GM21515 (cell line): Measurements from ENCODE around the gene DQX1.

Experiments used
- ATAC-seq: cut with Tn5 transposase; IDR thresholded peaks from one replicate; pipeline ENCODE4 v1.9.1; 2021; ENCODE audit not compliant: unreplicated experiment

DQX1 gene

GRCh38 chr2:74533464-74533863 is 7.4 kb upstream of the DQX1 start:
- no peak for ATAC-seq

DNA sequence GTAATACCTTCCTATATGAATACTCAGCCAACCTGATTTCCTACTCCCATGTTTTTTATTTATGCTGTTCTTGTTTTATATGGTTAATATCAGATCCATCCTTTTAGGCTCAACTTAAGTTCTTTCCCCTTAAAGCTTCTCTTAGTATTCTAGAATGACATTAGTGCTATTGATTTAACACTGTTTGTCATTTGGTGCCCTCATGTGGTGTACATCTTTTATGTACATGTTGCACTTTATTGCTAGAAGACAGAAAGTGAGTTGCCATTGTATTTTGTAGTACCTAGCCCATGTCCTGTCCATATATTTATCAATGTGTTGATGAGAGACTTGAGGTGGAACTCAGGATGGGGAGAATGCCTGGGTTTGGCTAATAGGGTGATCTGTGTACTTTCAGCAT is 6.2 kb upstream of the DQX1 start:
- ATAC-seq, result no peak

DNA sequence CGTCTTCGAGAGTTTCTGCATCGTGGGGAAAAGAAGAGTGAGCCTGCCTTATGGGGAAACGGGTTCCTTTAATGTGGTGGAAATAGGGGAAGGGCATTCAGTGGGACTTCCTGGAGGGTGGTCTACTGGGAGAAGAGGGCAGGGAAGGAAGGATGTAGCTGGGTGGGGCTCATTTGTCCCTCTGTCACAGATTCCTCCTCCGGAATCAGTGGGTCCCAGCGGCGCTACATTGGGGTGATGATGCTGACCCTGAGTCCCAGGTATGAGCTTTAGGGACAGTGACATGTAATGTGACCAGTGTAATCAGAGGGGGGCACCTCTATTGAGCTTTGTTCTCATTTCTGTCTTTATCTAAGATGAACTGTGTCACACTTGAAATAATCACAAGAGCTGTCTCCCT is 5.6 kb upstream of the DQX1 start:
- ATAC-seq, result no peak

GRCh38 chr2:74530239-74531187 is 4.5 kb upstream of the DQX1 start:
- ATAC-seq, result peak; percentile 28

DNA sequence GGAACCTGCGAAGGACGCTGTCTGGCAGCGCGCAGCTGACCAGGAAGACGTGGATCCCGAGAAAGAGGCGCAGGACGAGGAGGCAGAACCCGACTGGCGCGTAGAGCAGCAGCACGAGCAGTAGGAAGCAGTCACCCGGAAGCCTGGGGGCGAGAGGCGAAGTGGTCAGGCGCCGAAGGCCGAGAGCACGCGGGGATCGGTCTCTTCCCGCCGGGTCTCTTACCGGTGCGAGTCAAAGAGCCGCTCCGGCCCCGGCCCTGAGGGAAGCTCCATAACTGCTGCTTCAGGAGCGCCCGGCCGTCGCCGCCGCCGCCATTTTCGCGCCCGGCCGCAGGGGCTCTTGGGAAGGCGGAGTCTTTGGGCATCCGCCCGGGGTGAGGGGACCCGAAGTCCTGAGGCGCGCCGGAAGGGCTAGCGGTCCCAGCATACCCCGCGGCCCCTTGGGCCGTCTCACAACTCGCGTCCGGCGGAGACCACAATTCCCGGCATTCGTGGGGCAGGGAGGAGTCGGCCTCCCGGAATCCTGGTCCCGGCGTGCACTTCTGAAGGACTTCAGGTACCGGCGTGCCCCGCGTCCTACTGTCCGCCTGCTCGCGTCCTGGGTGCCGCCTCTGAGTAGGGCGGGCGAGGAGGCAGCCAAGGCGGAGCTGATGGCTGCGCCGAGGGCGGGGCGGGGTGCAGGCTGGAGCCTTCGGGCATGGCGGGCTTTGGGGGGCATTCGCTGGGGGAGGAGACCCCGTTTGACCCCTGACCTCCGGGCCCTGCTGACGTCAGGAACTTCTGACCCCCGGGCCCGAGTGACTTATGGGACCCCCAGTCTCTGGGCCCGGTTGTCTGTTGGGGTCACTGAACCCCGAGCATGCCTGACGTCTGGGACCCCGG is 3.6 kb upstream of the DQX1 start, which contains the start of the genes AUP1 and HTRA2:
AUP1 (minus strand) TSS at position 350 of the 882 bp plus-strand sequence; CDS start at position 273, 77 bp downstream.
HTRA2 (plus strand) TSS at position 577 of the 882 bp plus-strand sequence; CDS start at position 651, 74 bp downstream.
- peak; percentile 76 for ATAC-seq

GRCh38 chr2:74528600-74529356 is 2.7 kb upstream of the DQX1 start:
- ATAC-seq, result peak; percentile 9

GRCh38 chr2:74527741-74528140 is 1.7 kb upstream of the DQX1 start:
- ATAC-seq, result no peak

DNA sequence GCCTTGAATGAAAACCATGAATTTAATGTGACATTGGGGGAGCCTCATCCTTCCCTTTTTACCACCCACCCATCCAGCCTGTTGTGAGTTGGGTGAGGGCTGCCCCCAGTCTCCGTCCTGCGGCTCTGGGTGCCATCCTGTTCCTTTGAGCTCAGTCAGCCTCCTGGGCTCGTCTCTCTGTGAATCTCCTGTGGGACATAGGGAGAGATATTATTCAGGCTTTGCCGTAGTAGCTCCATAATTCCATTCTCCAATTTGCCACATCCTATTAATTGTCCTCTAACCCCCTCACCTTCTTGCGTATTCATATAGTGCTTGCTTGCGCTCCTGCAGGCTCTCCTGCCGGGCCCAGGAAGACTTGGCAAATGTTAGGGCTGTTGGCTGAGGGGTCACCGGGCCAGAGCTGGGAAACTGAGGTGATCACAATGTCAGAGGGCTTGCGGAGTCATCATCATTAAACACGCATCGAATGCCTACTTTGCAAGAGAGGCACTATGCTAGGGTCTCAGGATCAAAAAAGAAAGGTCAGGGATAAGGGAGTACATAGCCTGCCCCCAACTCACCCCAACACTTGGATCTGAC is 709 bp upstream of the DQX1 start:
- ATAC-seq, result no peak

DNA sequence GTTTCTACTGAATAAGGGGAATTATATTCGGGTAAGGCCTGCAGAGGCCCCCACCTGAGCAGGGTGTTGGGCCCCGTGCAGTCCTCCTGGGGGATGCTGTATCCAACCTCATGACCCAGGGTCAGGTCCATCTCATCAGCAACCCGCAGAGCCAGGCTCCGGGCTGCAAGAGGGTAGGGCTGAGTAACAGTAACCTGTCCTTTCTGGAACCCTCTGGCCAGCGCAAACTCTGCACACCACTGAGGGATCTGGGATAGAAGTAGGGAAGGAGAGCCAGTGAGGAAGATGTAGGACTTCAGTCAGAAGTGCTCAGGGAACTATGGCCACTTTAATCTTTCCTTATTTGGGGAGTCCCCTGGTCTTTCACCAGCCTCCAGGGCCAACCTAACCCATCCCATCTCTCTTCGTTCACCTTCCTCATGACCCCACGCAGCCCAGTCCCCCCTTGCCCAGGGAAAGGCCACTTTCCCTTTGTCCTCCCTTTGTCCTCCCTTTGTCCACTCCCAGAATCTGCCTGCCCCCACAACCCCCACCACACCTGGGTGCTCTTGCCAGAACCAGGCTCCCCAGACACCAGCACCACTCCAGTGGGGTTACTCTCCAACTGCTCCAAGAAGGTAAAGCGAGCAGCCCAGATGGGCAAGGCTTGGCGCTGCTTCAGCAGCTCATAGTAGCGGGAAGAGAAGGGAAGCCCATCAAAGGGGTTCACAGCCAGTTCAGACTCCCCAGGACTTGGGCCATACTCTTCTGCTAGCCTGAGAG is 895 bp downstream of the DQX1 start:
- ATAC-seq, result no peak

DNA sequence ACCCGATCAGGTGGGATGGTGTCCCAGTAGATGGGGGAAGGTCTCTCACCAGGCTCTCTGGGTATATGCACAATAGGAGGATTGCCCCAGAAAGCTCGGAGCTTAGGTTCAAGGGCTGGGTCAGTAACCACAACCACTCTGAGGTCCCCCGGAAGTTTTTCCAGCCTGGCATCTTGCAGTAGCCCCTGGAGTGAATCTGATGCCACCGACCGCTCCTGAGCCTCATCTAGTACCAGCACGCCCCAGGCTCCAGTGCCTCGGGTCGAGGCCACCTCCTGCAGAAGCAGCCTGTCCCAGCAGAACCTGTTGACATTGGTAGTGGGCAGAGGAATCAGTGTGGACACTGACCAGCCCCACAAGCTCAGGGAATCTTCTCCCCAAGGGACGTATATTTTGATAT is 2.0 kb downstream of the DQX1 start:
- no peak for ATAC-seq

DNA sequence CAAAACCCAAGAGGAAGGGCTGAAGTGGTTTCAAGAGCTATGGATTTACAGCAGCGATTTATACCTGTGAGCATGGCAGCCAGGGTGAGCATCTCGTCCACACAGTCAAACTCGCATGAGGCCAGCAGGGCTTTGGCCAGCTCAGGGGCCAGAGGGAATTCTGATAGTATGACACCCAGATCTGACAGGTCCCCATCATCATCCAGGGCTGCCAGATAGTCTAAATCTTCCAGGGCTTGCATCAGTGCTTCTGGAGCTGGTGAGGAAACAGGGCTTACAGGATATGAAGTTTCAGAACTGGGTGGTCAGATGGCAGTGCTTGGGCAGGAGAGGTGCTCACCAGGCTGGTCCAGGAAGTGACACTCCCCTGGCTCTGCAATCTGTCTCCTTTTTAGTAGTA is 3.5 kb downstream of the DQX1 start:
- no peak for ATAC-seq

GRCh38 chr2:74516650-74517049 is 9.4 kb downstream of the DQX1 start:
- ATAC-seq, result no peak

GRCh38 chr2:74515981-74516633 is 9.9 kb downstream of the DQX1 start:
- ATAC-seq, result no peak

DNA sequence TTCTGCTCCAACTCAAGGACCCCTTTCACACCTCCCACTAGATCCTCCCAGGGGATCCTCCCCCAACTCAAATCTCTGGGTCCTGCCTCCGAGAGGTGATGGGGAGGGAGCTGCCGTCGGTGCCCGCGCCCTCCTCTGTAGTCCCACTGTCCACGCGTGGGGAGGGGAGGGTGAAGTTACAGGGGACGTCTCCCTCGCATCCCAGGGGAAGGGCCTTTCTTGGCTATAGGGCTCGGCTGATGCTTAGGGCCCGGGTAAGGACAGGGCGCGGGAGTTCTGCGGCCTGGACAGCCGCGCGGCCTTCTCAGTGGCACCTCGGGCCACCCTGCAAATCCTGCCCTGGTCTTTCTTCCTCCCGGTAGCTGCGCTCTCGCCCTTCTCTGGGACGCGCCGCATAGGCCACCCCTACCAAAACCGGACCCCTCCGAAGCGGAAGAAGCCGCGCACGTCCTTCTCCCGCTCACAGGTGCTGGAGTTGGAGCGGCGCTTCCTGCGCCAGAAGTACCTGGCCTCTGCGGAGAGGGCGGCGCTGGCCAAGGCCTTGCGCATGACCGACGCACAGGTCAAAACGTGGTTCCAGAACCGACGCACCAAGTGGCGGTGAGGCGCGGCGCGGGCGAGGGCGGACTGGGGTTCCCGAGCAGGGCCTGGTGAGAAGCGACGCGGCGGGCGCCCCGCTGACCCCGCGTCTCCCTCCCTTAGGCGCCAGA is 10.6 kb downstream of the DQX1 start:
- ATAC-seq, result no peak

DNA sequence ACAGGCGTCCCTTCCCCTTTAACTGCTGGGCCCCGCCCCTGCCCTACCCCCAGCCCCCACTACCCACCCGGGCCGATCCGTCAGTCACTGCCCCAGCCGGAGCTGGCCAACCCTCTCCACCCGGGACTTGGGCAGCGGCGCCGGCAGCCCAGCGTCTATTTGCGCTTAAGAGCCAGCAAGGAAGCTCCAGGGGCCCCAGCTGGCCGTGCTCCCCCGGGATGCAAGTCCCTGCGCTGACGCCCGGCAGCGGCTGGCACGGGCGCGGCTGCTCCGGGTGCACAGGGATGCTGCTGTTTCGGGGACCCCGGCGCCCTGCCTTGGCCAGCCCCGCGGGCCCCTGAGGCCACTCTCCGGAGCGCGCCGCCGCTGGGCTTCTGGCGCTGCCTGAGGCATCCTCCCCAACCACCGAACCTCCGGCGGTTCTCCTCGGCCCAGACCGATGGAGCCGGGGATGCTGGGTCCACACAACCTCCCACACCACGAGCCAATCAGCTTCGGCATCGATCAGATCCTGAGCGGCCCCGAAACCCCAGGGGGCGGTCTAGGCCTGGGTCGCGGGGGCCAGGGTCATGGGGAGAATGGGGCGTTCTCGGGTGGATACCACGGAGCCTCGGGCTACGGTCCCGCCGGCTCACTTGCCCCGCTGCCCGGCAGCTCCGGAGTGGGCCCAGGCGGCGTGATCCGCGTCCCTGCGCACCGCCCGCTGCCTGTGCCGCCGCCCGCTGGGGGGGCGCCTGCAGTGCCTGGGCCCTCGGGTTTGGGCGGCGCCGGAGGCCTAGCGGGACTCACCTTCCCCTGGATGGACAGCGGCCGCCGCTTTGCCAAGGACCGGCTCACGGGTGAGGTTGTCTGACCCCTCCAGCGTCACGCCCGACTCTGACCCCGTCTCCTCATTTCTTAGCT is 11.4 kb downstream of the DQX1 start, which contains the start of gene TLX2:
TLX2 (plus strand) TSS at position 83 of the 903 bp plus-strand sequence; CDS start at position 440, 357 bp downstream.
- ATAC-seq, result no peak

DNA sequence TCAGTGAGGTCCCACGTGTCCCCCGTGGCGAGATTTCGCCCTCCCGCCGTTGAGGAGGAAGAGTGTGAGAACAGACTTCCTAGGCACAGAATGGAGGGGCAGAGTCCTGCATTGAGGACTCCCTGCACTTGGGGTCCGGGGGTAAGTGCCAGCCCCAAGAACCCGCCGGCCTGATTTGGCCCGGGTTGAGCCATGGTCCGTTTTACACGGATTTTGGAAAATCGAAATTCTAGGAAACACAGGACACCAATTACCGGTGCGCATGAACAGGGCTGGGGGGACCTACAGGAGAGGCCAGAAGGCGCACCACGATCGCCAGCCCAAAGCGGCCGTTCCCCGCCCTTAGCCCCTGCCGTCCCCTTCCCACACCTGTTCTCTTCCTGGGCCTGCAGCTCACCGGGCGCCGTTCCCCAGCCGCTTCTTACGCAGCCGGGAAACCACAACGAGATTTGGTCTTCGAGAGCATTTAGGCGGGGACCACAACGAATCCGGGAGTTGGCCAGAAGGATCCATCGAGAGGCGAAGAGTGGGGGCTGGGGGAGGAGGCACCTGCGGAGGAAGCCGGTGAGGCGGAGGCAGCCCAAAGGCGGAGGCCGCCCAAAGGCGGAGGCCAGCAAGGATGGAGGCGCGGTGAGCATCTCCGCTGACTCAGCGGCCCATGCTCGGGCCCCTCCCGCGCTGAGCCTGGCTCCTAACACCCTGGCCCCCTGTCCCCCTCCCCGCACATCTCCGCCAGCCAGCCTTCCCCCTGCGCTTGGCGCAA is 12.2 kb downstream of the DQX1 start:
- no peak for ATAC-seq
